Measurements from ENCODE around the gene COQ6. TPM values are rescaled to one million over a fixed set of nuclear protein-coding genes. Genes with fewer than 3 reads are reported as not detected.

COQ6 gene
- total RNA-seq, 1 experiment from 2014 or later = 12.0 TPM

DNA sequence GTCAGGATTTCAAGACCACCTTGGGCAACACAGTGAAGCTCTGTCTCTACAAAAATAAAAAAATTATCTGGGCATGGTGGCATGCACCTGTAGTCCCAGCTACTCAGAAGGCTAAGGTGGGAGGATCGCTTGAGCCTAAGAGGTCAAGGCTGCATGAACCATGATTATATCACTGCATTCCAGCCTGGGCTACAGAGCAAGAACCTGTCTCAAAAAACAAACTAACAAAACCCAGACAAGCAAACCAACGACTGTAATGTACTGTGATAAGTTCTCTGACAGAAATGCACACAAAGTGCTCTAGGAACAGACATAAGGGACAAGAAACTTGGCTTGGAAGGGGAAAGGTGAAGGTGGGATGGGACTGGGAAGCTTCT, 46.6 kb downstream of the COQ6 start:
- TF ChIP-seq, protein P1, sequence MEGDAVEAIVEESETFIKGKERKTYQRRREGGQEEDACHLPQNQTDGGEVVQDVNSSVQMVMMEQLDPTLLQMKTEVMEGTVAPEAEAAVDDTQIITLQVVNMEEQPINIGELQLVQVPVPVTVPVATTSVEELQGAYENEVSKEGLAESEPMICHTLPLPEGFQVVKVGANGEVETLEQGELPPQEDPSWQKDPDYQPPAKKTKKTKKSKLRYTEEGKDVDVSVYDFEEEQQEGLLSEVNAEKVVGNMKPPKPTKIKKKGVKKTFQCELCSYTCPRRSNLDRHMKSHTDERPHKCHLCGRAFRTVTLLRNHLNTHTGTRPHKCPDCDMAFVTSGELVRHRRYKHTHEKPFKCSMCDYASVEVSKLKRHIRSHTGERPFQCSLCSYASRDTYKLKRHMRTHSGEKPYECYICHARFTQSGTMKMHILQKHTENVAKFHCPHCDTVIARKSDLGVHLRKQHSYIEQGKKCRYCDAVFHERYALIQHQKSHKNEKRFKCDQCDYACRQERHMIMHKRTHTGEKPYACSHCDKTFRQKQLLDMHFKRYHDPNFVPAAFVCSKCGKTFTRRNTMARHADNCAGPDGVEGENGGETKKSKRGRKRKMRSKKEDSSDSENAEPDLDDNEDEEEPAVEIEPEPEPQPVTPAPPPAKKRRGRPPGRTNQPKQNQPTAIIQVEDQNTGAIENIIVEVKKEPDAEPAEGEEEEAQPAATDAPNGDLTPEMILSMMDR (conservative IDR thresholded peaks at IDR 0.05) = no peak
- Histone ChIP-seq H3K9me3 (ENCODE audit: control insufficient read depth, low read depth, low read length) (no peaks in the 10 kb centered on the region), H4K8ac (replicated peaks; ENCODE audit: insufficient read length, low read depth, low read length) (no peak overlapping the region), H3K79me1 (ENCODE audit: insufficient read depth, low read depth, low read length, poor library complexity, severe bottlenecking) (no peaks in the 10 kb centered on the region), H3K4me1 (ENCODE audit: insufficient read depth, low read length) (no peaks in the 10 kb centered on the region), H4K20me1 (ENCODE audit: control insufficient read depth, insufficient read depth, insufficient read length) (no peaks in the 10 kb centered on the region), H2BK20ac (ENCODE audit: low read depth, low read length, poor library complexity, severe bottlenecking) (no peak overlapping the region), H3K27me3 (ENCODE audit: insufficient read depth, low read length) (no peaks in the 10 kb centered on the region), H3K4ac (ENCODE audit: low read depth, low read length) (no peak overlapping the region), H2BK120ac (ENCODE audit: low read depth, low read length, poor library complexity, severe bottlenecking) (no peak overlapping the region), H3K14ac (ENCODE audit: insufficient read depth, low read length) (no peak overlapping the region), H4K91ac (ENCODE audit: insufficient read length, low read depth, low read length) (no peak overlapping the region), H3K79me2 (ENCODE audit: insufficient read depth, low read length) (no peaks in the 10 kb centered on the region), H3K4me2 (ENCODE audit: insufficient read depth, insufficient read length, low read length) (no peak overlapping the region), H2BK12ac (ENCODE audit: insufficient read length, low read depth, low read length) (no peak overlapping the region), H2BK15ac (ENCODE audit: low read depth, low read length) (no peak overlapping the region), H3K56ac (ENCODE audit: insufficient read length, low read depth, low read length) (no peak overlapping the region), H3K18ac (ENCODE audit: insufficient read length, low read depth, low read length) (no peak overlapping the region), H4K5ac (ENCODE audit: insufficient read length, low read depth, low read length) (no peak overlapping the region), H3K23ac (ENCODE audit: insufficient read length, low read depth, low read length) (no peak overlapping the region), H2BK5ac (ENCODE audit: insufficient read length, low read length) (no peak overlapping the region), H2AK5ac (ENCODE audit: insufficient read length, low read length) (no peak overlapping the region), H2AFZ (ENCODE audit: low read length) (no peak overlapping the region), H3K9ac (ENCODE audit: extremely low read depth, insufficient read length, low read length) (no peak overlapping the region), H3K23me2 (ENCODE audit: insufficient read length, low read depth, low read length, poor library complexity, severe bottlenecking) (no peaks in the 10 kb centered on the region), H3T11ph (ENCODE audit: low read length) (no peak overlapping the region), H3K27ac (ENCODE audit: insufficient read length, low read depth, low read length) (no peak overlapping the region)
- no peak for DNase-seq
- Mint-ChIP-seq H3K9me3 (no peaks in the 10 kb centered on the region), H3K36me3 (ENCODE audit: insufficient read depth in 1 of 3, low read depth in 3 of 3) (no peaks in the 10 kb centered on the region; a peak in 2 of 7 replicates), H3K27me3 (ENCODE audit: low read depth) (no peaks in the 10 kb centered on the region), H3K4me3 (no peak overlapping the region; a peak in 1 of 5 replicates), H3K27ac (peak overlapping the region in 1 of 3 experiments; percentile 1; a peak in 1 of 7 replicates), H3K4me1 (no peaks in the 10 kb centered on the region)
- WGBS (ENCODE audit: extremely low coverage, insufficient read length, low lambda C conversion rate) = no CpG with 5 or more reads among the region's 2 CpGs
